Activated CD4-positive, alpha-beta T cell treated with anti-CD3 and anti-CD28 coated beads for 48 hours (primary cell): Measurements from ENCODE around the gene MAP2.

Source experiments
- DNase-seq: peaks from one replicate; pipeline ENCODE4 v3.0.0-alpha.2; 2020

Gene MAP2

DNA sequence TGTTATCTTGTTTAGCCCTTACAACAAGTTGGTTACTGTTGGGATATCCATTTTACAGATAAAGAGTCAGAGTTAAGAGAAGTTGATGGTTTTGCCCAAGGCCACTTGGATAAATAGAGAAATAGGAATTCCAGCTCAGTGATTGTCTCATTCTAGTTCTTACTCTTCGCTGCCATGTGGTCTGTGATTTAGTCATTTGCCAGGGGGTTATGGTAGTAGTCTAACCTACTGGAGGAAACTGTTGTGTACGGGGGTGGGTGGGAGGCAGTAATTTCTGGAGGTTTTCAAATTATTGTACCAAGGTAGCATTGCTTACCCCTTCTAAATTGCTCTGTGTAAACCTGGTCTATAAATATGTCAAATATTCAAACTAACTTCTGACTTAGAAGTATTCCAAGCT, 110.4 kb downstream of the MAP2 start:
- DNase-seq, result no peak

- DNase-seq, result no peak
Measured at GRCh38 chr2:209536363-209536762, 112.5 kb downstream of the MAP2 start.

DNA sequence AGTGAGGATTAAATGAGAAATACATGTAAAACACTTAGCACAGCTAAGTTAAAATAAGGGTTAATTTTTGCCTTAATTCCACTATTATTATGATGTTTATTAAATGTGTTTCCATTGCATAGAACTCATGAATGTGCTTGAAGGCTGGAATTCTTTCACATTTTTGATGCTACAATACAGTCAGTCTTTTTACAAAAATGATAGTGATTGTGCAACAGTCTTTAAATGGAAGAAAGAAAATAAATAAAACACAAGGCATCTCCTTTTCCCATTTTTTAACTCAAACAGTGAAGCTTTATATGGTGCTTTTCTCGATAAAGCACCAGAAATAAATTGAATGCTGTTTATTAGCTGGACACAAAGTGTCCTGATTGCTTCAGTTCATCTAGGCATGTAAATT, 123.9 kb downstream of the MAP2 start:
- no peak for DNase-seq

- DNase-seq, result no peak
Measured at GRCh38 chr2:209549589-209549988, 125.7 kb downstream of the MAP2 start.

- no peak for DNase-seq
Measured at GRCh38 chr2:209553913-209554312, 130.1 kb downstream of the MAP2 start.

GRCh38 chr2:209556354-209556961, 132.6 kb downstream of the MAP2 start:
- no peak for DNase-seq

- no peak for DNase-seq
Measured at GRCh38 chr2:209560911-209561310, 137.1 kb downstream of the MAP2 start.

DNA sequence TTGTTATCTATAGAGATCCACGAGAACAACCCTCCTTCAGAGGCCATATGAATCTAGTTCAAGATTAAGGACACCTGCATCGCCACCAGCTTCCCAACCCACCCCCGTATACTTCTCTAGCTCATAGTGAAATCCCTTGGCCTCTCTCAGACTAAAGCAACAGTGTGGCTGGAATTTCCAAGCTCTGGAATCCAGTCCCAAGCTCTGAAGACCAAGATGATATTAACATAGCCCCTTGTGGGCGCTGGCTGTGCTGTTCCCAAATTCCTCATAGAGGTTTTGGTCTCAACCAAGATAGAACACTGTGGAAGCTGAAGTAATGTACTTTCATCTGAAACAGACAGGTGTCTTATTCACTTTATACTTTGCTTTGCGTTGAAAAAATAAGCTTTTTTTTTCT, 139.6 kb downstream of the MAP2 start:
- DNase-seq, result no peak

- DNase-seq, result no peak
Measured at GRCh38 chr2:209564816-209565215, 141.0 kb downstream of the MAP2 start.

DNA sequence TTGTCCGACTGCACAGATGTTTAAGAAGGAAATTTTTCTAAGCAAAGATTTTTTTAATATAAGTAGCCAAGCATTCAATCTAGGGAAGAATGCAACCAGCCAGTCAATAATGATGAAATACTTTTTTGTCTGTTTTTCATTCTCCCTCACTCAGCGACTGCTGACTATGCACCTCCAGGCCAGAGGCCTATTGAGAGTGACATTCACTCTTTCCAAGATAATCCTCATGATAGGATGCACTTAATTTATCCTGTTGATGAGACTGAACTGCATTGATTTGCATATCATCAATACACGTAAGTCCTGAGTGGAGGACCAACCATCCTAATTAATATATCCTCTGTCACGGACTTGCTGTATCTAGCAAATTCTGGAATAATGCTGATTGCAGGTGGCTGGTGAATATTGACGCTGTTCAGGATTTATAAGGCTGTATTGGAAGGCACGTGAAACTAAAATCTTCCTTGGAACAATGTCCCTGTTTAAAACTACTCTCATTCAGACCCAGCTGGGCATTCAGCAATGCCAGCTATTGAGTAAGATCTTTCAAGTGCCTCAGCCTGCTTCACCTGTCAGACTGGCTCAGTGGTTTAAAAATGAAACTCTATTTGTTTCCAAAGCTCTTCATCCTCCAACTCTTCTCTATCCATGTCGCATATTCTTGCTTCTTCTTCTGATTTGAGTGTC, 142.2 kb downstream of the MAP2 start:
- no peak for DNase-seq

GRCh38 chr2:209570194-209570593, 146.3 kb downstream of the MAP2 start:
- no peak for DNase-seq

- DNase-seq, result no peak
Measured at GRCh38 chr2:209574515-209574914, 150.7 kb downstream of the MAP2 start.

DNA sequence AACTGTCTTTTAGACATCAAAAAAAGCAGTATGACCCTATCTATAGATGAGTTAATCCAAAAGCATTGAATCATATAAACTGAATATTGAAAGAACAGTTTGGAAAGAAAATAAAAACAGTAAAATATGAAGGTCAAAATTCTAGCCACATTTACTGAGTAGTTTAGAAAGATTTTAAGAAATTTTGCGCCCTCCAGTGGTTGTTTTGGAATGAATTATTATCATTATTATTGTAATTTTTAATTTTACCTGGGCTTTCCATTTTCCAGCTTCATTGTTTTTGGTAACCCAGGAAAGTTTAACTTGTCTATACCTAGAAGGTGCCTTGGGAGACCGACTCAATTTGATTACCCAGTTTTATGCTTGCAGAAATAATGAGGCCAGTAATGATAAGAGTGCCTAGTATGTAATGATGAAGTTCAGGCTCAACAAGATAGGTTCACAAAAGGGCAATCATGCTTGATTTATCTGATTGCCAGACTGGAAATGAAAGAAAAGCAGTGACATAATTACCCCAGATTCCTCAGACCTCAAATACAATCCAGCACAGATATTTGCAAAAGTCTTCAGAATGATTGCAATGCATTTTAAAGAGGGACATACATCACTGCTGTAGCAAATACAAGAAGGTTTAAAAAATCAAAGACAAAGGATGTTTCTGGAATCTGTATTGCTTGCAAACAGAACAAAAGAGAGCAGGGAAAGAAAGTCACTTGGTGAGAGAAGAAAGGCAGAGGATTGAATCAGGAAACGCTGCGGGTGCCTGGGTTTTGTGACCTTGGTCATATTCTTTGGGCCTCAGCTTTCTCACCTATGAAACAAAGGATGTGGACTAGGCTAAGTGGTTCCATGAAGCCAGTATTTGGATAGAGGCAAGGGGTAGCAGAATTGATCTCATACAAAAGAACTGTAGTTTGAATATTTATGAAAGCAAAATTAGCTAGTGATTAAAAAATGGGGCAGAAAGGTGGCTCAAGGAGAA, 153.8 kb downstream of the MAP2 start:
- DNase-seq, result no peak

DNA sequence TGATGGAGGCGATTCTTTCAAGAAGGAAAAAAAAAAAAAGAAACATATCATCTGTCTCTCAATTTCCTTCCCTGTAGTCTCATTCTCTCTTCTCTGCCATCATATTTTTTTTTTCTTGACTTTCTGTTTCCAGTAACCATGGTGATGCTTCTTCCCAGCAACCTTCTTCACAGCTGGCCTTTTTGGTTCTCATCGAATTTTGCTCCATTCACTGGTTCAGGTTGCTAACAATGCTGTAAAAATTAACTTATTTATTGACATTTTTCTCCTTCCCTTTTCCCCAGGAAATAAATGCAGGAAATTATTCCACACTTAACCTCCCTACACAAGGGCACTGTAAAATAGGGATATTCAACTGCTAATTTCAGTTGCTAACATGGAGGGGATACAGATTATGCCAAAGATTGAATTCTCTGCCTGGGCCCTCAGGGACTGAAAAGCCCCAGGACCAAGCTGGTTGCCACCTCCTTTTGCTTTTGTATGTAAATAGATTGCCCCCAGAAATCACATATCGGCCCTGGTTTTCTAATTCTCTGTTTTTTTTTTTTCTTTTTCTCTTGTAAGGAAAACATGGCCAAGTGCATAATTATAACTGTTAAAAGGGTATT, 154.7 kb downstream of the MAP2 start:
- no peak for DNase-seq

- peak; percentile 3 for DNase-seq
Measured at GRCh38 chr2:209579230-209579749, 155.4 kb downstream of the MAP2 start.

DNA sequence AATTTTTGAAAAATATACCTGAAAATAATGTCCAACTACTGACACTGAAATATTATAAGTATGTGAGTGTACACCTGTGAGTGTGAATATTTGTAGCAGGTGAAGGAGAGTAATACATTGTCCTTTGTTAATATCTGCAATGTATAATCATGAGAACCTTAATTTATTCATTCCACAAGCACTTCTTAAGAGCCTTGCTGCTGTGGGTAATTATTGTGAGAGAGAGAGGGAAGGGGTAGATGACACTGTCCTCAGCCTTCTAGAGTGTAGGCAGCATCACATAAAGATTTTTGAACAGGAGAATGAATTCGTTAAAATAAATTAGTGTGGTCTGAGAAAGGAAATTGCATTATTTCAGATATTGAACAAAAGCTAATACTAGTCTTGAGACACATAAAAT, 157.2 kb downstream of the MAP2 start:
- DNase-seq, result no peak

GRCh38 chr2:209582281-209582680, 158.4 kb downstream of the MAP2 start:
- DNase-seq, result no peak

GRCh38 chr2:209584472-209584871, 160.6 kb downstream of the MAP2 start:
- no peak for DNase-seq

- no peak for DNase-seq
Measured at GRCh38 chr2:209584915-209585314, 161.1 kb downstream of the MAP2 start.

GRCh38 chr2:209591021-209591420, 167.2 kb downstream of the MAP2 start:
- no peak for DNase-seq

DNA sequence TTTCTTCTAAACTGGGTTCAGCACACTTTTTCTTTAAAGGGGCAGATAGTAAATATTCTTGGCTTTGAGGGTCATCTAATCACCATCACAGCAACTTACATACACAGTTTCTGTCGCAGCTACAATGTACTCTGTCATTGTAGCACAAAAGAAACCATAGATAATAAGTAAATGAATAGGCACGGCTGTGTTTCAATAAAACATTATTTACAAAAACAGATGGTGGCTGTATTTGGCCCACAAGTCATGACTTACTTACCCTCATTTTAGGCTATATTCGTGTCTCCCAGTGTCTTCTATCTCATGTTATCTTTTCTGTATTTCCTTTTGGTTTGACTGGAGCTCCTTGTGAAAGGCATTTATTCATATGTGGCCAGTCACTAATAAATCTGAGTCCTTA, 168.3 kb downstream of the MAP2 start:
- no peak for DNase-seq

DNA sequence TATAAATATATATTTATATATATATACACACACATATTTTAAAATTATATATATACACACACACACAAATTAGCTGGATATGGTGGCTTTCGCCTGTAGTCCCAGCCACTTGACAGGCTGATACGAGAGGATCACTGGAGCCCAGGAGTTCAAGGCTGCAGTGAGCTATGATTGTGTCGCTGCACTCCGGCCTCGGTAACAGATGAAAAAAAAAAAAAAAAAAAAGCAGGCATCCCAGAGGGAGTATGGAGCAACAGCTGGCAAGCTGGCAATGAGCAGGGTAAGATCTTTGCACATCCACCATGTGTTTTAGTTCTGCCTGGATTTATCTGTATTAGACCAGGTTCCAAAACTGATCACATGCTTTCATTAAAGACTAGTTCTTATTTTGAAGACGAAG, 170.1 kb downstream of the MAP2 start:
- no peak for DNase-seq

DNA sequence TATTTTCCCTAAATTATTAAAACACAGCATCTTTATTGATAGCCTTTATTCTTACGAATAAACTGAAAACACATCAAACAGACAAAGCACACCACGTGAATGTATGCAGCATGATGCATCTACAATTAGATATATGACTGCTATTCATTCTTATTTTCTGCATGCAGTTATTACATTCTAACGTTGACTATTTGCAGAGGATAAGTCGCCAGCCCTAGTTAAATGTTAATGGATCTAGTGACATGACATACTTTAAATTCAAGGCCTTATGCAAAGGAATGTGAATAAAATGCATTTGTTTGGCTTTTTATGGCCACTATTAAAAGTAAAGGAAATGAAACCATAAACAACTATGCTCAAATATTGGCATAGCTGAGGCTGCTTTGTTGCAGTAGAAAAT, 172.4 kb downstream of the MAP2 start:
- DNase-seq, result no peak
